ENCODE measurements around the gene DSE.
A peak's percentile ranks its signal among the peaks of the same experiment; 100 is the strongest.

The DSE gene

GRCh38 chr6:116362276-116362675 lies 8.5 kb upstream of the DSE start:
- DNase-seq (ENCODE audit: low spot score) = no peak

DNA sequence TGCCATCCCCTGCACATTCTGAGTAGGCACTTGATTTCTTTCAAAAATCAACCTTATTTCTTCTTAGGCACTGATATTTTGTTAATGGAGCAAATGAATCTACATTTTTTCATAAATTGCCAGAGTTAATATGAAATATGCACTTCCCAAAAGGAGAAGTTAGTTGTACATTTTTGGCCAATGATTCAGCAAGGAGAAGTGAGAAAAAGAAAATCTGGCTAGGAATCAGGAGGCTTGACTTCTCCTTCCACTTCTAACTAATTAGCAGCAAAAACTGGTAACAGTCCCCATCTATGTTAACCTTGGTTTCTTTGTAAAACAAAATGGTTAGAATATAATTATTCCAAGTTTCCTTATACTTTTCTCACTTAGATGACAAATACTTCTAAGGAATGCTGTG lies 7.0 kb upstream of the DSE start:
- DNase-seq (ENCODE audit: low spot score) = no peak

DNA sequence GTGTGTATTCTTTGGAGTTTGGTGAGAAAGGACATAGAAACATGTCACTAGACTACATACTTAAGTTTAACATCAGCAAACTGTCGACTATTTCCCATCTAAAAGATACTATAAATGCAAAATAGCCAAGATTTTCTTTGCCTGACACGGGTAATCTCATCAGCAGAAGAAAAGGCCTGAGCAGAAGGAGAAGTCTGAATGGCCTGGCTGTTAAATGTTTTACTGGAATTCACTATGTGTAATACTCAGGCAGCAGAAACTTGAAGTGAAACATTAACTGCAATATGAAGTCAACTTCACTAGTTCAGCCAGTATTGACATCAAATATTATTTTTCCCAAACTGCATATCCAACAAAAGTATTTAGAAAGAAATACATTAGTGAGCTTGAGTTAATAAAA lies 6.4 kb upstream of the DSE start:
- DNase-seq (ENCODE audit: low spot score) = no peak

DNA sequence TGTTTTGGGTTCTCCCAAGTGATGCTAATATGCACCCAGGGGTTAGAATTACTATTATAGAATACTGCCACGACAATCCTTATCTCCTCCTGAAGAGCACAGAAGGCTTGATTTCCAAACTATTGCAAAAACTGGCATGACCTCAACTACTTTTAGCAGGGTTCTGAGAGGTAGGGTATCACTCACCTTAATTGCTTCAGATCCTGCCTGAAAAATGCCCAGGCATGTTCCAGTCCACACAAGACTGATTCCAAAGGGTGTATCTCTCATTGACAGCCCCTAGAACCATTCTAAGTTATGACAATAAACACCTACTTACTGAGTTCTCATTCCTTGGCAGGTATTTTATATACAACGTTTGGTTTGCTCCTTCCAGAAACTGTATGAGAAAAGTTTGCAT lies 5.0 kb upstream of the DSE start:
- no peak for DNase-seq (ENCODE audit: low spot score)

DNA sequence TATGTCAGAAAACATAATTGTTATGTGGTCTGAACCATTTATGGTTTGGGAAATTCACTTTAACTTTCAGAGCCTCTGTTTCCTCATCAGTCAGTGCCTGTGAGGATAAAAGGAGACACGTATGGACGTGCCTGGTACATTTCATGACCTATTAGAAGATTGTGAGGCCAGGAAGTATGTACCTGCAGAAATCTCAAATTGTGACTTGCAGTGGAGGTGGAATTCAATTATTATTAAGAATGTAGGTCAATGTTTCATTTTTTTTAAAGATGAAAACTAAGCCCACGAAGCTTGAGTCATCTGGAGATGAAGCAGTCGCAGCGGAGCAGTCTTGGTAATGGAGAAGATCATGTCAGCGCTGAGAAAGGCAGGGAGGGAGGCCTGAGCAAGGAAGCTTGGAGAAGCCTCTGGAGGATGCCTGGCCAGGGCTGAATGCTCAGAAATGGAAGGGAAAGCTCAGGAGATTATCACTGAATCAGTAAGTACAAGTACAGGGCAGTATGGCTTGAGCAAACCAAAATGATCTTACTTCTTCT lies 3.9 kb upstream of the DSE start:
- peak; percentile 66 for DNase-seq (ENCODE audit: low spot score)

DNA sequence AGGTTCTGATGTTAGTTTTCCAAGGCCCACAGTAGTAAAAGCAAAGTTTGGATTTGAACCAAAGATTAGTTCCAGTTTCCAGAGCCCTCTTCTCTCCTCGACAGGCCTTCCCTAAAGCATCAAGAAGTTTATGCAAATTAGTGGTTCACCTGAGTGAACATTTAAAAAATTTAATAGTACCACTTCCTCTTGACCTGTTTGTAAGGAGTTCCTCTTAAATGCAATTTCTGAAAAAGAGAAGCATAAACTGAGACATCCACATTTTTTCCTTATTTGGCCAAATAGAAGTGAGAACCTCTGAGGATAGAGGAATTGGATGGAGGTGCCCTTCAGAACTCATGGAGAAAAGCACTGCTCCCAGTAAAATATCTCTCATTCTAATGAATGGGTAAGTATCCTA lies 1.2 kb upstream of the DSE start:
- no peak for DNase-seq (ENCODE audit: low spot score)

- DNase-seq (ENCODE audit: low spot score) = no peak
Observed at GRCh38 chr6:116369964-116370759, 585 bp upstream of the DSE start.

- peak; percentile 40 for DNase-seq (ENCODE audit: low spot score)
Observed at GRCh38 chr6:116371120-116371917, 572 bp downstream of the DSE start.

GRCh38 chr6:116371918-116372209 lies 1.1 kb downstream of the DSE start:
- no peak for DNase-seq (ENCODE audit: low spot score)

- DNase-seq (ENCODE audit: low spot score) = no peak
Observed at GRCh38 chr6:116373300-116373699, 2.6 kb downstream of the DSE start.

DNA sequence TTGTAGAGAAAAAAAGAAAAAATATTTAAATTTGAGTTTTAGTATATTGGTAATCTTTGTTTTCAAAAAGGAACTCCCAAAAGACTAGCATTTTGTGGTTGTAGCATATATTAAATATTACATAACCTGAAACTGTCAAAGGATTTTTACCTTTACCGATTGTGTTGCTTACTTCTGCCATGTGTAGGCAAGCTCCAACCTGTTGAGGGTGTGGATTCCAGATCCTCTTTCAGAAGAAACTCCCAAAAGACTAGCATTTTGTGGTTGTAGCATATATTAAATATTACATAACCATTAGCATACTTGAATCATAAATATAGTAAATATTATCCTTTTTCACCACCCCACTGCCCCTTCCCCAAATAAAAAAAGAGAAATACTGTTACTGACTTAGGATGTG lies 3.2 kb downstream of the DSE start:
- no peak for DNase-seq (ENCODE audit: low spot score)

DNA sequence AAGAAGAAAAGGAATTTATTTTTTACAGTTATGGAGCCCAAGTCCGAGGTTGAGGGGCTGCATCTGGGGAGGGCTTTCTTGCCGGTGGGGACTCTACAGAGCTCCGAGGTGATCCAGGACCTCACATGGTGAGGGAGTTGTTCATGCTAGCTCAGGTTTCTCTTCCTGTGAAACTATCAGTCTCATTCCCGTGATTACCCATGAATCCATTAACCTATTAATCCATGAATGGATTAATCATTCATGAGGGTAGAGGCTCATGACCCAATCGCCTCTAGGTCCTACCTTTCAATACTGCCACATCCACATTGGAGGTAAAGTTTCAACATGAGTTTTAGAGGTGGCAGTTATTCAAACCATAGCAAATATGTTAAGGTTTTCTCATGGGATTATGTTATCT lies 3.8 kb downstream of the DSE start:
- DNase-seq (ENCODE audit: low spot score) = no peak

DNA sequence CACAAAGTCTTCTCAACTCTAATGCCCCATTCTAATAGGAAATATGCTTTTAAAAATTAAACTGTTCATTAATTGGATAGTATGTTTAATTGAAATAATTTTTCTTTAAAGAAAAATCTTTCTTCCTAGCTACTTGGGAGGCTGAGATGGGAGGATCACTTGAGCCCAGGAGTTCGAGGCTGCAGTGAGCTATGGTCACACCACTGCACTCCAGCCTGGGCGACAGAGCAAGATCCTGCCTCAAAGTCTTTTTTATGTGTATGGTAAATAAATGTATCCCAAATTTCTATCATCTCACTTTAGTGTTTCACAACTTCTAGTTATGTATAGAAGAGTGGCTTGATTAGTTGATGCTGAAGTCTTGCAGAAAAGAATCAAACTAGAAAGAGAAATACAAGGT lies 4.5 kb downstream of the DSE start:
- DNase-seq (ENCODE audit: low spot score) = no peak

GRCh38 chr6:116376149-116376548 lies 5.4 kb downstream of the DSE start:
- no peak for DNase-seq (ENCODE audit: low spot score)

GRCh38 chr6:116379764-116380163 lies 9.0 kb downstream of the DSE start:
- DNase-seq (ENCODE audit: low spot score) = no peak

GRCh38 chr6:116380346-116380745 lies 9.6 kb downstream of the DSE start:
- DNase-seq (ENCODE audit: low spot score) = no peak

DNA sequence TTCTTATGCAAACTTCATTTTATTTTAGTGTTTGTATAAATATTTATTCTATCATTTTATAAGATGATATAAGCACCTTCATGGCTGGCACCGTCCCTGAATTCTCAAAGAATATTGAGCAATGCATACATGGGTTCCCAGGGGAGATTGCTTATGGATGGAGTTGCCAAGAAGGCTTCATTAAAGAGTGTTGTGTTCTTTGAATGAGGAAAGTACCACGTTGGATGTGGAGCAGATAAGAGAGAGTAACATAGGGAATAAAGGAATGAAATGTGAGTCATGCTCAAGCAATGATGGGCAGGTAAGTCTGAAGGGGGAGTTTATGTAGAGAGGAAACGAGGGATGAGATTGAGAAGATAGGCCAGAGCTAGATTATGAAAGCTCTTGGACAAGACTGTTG lies 10.3 kb downstream of the DSE start:
- DNase-seq (ENCODE audit: low spot score) = no peak

GRCh38 chr6:116382587-116382986 lies 11.8 kb downstream of the DSE start:
- no peak for DNase-seq (ENCODE audit: low spot score)

DNA sequence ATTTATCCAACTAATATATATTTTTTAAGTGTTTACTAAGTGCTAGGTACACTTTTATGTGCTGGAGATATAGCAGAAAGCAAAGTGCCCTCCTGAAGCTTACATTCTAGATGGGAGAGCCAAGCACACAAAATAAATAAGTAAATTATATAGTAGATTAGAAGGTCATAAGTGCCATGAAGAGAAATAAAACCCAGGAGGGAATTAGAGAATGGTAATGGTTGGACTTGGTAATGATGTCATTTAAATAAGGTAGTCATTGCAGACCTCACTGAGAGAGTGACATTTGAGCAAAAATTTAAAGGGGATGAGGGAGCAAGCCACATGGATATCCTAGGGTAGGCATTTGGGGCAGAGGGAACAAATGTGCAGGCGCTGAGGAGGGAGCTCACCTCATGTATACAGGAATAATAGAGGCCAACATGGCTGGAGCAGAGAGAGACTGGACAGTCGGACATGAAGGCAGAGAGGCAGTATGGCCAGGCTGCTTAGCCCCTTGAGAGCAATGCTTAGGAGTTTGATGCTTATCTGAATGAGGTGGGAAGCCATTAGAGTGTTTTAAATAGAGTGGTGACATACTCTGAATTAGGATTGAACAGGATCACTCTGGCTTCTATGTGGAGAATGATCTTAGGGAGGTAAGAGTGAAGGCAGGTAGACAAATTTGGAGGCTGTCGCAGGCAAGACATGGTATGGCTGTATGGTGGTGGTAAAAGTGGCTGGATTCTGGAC lies 14.1 kb downstream of the DSE start:
- no peak for DNase-seq (ENCODE audit: low spot score)

GRCh38 chr6:116385459-116385802 lies 14.7 kb downstream of the DSE start:
- DNase-seq (ENCODE audit: low spot score) = no peak

GRCh38 chr6:116385921-116386320 lies 15.2 kb downstream of the DSE start:
- no peak for DNase-seq (ENCODE audit: low spot score)

- DNase-seq (ENCODE audit: low spot score) = no peak
Observed at GRCh38 chr6:116386581-116387299, 16.0 kb downstream of the DSE start.

All from putamen (tissue), 1 donor.